ENCODE data around the gene VGLL1.

The VGLL1 gene

DNA sequence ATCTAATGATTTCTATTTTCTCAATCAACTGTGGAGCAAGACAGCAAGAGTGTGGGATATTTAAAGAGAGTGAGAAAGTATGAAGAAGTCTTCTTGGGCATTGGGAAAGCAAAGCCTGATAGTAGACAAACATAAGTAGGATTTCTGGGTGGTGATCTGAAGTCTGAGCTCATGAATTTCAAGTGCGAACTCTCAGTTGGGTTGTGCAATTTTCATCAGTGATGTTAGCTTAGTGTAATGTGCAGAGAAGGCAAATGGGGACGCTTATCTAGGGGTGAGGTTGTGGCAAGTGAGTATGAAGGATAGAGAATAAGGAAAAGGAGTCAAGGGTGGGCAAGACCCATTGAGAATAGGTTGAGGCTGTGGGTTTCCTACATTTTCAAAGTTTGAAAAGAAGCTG lies 23.7 kb downstream of the VGLL1 start:
- DNase-seq = no peak

DNA sequence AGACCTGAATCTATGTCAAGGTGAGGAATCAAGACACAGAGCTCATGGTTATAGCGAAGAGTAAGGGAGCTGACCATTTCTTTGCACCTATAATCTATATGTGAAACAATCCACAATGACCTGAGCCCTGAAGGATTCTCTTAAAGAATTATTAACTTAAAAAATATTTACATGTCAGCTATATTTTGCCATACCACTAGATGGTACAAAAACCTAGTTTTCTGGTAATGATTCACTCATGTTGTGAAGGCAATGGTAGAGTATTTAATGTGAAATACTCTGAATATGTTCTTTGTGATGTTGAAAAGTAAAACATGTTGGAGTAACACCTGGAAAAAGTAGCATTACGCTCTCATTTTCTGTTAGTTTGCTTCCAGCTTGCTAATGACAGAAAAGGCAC lies 40.0 kb downstream of the VGLL1 start:
- DNase-seq = no peak

DNA sequence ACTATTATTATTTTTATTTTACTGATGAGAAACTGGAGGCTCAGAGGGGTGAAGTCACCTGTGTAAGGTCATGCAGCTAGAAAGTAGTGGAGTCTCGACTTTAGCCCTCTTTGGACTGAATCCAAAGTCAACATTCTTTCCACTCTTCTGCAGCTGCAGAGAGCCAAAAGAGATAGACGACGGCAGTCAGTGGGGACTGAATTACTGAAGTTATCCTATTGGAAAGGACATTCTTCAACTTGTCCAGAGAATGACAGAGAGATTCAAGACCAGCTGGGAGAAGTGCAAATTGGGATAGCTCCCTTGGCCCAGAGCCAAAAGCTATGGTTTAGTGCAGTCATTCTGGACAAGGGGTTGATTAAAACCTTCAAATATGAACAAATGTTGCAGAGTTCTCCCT lies 42.5 kb downstream of the VGLL1 start:
- DNase-seq = no peak

DNA sequence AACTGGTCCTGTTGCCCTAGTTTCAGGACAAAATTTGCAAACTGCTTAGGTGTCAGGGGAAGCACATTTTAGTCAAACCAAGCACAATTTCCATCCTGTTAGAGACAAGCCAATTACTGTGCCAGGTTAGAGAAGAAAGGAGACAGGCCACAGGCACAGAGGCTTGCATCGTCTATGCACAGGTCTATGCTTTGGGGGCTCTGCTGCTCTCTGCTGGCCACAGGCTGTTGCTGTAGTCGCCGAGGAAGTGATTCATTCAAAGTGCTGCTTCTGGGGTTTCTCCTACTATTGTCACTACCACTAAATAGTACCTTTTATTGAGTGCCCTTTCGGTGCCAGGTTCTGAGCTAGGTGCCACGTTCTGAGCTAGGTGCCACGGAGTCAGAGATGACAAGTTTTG lies 45.5 kb downstream of the VGLL1 start:
- peak in 1 of 2 experiments; percentile 21 for DNase-seq

DNA sequence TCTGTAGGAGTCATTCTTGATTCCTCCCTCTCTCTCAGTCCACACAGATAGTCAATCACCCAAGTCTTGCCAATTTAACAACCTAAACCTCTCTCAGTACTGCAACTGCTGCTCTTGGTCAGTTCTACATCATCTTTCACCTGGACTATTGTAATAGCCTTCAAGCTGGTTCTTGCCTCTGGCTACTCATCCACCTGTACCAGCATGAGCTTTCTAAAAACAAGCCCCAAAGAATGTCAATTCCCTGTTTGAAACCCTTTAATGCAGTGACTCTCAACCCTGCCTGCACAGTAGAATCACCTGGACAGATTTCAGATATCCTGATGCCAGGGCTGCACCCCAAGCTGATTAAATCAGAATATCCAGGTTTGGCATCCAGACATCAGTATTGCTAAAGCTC lies 48.3 kb downstream of the VGLL1 start:
- DNase-seq = no peak

DNA sequence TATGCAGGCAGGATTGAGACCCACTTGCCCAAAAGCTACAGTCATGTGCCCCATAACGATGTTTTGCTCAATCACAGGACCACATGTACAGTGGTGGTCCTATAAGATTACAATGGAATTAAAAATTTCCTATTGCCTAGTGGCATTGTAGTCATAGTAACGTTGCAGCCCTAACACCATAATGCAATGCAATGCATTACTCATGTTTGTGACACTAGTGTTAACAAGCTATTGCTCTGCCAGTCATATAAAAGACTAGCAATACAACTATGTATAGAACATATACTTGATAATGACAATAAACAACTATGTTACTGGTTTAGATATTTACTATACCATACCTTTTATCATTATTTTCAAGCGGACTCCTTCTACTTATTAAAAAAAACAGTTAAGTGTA lies 50.6 kb downstream of the VGLL1 start:
- DNase-seq = no peak

DNA sequence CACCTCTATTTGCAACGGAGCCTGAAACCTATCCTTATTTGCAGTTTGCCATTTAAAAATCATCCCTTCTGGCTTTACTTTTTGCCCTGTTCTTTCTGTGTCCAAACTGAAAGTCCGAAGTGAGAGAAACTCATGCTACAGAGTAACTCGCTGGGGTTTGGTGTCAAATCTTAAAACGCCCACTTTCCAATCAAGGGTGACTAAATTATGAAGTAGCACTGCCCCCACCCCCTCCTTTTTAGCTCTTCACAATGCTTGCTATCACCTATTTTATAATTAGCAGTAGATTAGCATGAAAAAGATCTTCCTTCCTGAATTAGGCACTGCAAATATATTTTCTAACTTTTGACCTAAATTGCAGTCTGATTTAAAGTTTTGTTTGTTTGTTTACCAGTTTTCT lies 52.5 kb downstream of the VGLL1 start:
- DNase-seq = no peak

DNA sequence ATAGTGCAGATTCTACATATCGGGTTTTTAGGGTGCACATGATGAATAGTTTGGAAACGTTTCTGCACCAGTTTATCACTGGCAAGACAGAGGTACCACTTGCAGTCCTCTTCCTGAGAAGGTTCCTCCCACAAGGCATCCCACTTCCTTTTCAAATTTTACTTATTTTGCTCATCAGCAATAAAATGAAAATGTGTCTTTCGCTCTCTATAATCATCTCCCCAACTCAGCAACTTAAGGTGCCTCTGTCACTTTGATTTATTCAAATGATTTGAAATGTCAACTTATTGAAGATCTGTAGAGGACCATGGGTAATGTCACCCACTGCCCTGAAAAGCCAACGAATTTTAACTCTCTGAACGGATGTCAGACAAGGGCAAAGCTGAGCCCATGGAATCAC lies 53.2 kb downstream of the VGLL1 start:
- DNase-seq = no peak

DNA sequence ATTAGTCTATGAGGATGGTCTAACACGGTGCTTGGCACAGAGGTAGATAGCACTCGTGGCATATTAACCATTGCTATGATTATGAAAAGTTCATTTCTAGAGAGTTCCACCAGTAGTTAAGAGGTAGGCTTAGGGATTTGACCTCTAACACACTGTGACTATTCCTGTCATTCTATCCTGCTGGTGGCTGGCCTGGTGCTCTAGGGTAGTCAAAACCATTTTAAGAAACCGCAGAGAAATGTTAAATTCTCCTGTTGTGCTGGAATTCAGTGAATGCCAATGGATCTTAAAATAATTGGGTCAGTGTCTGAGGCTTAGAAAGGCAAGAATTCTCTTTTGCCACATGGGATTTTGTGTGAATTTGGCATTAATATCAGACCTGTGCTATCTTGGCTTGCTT lies 53.9 kb downstream of the VGLL1 start:
- DNase-seq = no peak

DNA sequence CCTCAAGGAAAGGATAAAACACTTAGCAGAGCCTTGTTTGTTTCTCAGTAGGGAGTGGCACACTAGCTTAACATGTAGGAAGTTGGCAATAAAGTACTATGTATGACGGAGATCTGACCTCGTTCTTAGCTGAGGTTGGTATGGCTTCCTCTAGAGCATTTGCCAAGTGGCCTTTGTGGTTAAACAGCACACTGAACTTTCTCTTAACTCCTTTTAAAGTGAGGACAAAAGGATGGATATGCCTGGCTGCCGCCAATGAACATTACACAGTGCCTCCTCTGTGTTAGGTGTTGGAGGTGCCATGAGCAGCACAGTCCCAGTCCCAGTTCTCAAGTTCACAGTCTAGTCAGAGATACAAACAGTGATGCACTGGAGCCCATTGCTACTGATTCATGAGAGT lies 54.4 kb downstream of the VGLL1 start:
- no peak for DNase-seq

DNA sequence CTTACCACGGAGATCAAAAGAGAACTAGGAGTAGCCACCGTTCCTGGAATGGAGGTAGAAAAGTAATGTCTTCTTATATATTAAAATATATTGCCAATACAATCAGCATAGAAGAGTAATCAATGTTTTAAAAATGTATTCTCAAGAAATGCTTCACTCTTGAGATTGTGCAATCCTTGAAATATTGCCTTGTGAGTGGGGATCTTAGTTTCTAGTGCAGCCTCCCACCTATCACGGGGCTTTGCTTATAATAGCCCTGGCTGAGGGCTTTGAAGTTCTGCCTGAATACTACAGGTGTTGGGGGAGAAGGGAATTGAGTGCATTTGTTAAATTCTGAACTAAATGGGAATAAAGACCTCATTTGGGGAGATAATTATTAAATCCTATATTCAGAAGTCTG lies 55.5 kb downstream of the VGLL1 start:
- no peak for DNase-seq

DNA sequence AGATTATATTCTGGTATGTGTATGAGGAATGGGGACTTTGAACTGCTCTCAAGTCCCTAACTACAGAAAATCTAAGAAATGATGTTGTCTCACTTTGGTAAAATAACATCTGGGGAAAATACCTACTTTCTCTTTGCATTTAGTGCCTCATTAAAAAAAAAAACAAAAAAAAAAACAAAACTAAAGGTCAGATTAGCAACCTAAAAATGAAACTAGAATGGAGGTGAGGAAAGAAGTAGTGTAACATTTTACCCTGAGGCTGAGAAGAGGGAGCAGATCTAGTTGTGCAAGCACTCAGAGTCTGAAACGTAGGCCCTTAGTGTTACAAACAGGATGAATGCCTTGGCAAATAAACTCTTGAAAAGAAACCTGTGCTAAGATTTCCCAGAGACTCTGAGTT lies 56.0 kb downstream of the VGLL1 start:
- no peak for DNase-seq

DNA sequence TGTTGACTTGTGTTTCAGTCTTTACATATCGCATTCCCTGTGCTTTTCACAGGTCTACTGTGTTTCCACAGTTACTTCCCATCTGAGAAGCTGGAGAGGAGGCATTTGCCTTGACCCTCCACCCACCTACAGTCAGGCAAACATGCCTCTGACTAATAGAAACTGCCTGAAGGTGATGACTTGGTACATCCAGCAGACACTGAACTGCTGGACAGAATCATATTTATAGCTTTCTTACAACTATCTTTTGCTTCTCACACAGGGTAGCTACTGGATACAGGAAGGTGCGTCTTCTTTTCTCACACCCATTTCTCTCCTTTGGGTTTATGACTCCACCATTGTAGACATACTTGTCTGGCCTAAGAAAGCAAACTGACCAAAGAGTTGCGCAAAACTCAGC lies 58.0 kb downstream of the VGLL1 start:
- no peak for DNase-seq

DNA sequence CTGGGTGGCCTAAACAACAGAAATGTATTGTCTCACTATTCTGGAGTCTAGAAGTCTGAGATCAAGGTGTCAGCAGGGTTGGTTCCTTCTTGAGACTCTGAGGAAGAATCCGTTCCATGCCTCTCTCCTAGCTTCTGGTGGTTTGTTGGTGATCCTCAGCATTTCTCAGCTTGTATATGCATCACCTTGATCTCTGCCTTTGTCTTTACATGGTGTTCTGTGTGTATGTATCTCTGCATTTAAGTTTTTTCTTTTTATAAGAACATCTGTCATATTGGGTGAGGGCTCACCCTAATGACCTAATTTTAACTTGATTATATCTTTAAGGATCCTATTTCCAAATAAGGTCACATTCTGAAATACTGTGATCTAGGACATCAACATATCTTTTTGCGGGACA lies 65.3 kb downstream of the VGLL1 start:
- DNase-seq = no peak

DNA sequence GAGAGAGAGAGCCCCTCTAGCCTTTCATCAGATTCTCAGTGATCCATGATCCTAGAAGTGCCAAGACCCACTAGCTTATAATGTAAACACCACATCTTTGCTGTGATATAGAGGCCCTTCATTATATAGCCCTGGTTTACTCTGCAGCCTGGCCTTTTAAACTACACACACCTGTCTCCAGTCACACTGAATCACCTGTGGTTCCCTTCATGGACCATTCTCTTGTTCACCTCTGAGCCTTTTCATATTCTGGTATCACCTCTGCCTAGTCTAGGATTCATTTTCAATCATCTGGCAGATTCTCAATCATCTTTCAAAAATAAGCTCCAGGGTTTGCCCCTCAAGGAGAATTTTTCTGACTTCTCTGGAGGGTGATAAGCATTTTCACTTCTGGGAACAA lies 65.9 kb downstream of the VGLL1 start:
- DNase-seq = no peak

DNA sequence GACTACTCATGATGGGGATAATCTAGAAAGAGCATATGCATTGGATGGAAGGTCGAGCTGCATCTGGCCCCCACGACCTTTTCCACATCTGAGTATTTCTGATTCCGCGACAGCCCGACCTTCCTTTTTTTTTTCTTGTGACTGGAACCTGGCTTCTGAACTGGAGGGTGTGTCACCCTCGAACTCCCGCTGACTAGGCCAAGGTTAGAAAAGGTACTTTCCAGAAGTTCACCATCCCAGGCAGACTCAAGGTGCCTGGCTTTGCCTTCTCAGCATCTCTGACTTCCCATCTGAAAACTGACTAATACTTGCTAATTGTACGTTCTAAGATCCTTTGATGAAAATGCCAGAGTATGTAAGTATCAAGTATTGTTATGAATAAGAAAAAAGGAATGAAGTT lies 66.6 kb downstream of the VGLL1 start:
- DNase-seq = no peak

DNA sequence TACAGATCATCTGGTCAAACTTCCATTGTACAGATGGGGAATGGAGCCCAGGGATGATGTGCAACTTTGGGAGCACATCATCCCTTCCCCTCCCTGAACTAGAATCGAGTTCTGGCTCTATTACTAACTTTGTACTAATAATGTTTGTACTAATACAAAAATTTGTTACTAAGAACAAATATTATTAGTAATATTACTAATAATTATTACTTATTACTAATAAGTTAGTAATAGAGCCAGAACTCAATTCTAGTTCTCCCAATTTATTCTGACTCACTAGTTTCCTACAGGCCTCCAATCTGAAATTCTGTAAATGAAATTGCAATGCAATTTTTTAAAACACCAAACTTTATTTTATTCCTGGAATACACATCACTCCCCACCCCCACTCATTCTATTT lies 68.0 kb downstream of the VGLL1 start:
- DNase-seq = no peak
